ENCODE results near the gene GON7.
A peak's percentile ranks its signal among the peaks of the same experiment; 100 is the strongest.
"Not testable (repeated sequence)": the region's sequence is repeated elsewhere in the genome, so short reads cannot be mapped to it uniquely, and the experiment has no call there.

Gene GON7

DNA sequence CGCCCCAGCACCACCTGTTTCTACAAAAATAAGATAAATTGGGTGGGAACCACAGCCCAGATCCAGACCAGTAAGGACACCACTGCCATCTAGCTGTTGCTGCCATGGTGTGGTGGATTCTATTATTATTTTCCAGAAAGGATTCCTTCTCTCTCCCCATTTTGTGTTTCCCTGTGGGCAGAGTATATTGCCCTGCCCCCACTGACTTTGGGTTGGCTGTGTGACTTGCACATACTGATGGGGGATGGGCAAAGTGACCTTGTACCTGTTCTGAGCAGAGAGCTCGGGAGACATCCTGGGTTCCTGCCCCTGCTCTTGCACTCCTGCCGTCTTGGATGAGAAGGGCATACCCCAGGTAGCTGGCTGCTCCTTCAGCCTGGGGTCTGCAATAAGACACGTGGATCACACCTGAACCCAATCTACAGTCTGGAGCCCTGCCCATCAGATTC lies 46.5 kb downstream of the GON7 start:
- no peak overlapping the region for H3K27ac ChIP-seq
- TF ChIP-seq ZFX (IDR thresholded peaks at IDR 0.05; ENCODE audit: borderline replicate concordance) = no peak
- TF ChIP-seq, protein P1, sequence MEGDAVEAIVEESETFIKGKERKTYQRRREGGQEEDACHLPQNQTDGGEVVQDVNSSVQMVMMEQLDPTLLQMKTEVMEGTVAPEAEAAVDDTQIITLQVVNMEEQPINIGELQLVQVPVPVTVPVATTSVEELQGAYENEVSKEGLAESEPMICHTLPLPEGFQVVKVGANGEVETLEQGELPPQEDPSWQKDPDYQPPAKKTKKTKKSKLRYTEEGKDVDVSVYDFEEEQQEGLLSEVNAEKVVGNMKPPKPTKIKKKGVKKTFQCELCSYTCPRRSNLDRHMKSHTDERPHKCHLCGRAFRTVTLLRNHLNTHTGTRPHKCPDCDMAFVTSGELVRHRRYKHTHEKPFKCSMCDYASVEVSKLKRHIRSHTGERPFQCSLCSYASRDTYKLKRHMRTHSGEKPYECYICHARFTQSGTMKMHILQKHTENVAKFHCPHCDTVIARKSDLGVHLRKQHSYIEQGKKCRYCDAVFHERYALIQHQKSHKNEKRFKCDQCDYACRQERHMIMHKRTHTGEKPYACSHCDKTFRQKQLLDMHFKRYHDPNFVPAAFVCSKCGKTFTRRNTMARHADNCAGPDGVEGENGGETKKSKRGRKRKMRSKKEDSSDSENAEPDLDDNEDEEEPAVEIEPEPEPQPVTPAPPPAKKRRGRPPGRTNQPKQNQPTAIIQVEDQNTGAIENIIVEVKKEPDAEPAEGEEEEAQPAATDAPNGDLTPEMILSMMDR (IDR thresholded peaks at IDR 0.05) = peak; percentile 54

DNA sequence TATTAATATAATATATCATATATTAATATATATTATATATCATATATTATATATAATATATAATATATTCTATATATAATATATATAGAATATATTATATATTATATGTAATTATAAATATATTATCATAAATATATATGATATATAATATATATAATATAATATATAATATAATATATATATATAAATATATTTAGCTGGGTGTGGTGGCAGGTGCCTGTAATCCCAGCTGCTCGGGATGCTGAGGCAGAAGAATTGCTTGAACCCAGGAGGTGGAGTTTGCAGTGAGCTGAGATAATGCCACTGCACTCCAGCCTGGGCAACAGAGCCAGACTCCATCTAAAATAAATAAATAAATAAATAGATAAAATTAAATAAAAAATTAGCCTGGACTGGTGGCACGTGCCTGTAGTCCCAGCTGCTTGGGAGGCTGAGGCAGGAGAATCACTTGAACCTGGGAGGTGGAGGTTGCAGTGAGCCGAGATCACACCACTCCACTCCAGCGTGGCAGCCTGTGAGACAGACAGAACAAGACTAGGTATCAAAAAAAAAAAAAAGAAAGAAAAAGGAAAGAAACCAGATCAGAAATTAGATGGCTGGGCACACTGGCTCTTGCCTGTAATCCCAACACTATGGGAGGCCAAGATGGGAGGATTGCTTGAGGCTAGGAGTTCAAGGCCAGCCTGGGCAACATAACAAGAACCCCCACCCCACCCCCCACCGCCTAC lies 47.1 kb downstream of the GON7 start:
- H3K27ac ChIP-seq = not testable (repeated sequence)

DNA sequence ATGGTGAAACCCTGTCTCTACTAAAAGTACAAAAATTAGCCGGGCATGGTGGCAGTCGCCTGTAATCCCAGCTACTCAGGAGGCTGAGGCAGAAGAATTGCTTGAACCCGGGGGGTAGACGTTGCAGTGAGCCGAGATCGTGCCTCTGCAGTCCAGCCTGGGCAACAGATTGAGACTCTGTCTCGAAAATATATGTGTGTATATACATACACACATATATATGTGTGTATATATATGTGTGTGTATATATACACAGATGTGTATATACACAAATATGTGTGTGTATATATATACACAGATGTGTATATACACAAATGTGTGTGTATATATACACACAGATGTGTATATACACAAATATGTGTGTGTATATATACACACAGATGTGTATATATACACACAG lies 48.5 kb downstream of the GON7 start:
- not testable (repeated sequence) for H3K27ac ChIP-seq

DNA sequence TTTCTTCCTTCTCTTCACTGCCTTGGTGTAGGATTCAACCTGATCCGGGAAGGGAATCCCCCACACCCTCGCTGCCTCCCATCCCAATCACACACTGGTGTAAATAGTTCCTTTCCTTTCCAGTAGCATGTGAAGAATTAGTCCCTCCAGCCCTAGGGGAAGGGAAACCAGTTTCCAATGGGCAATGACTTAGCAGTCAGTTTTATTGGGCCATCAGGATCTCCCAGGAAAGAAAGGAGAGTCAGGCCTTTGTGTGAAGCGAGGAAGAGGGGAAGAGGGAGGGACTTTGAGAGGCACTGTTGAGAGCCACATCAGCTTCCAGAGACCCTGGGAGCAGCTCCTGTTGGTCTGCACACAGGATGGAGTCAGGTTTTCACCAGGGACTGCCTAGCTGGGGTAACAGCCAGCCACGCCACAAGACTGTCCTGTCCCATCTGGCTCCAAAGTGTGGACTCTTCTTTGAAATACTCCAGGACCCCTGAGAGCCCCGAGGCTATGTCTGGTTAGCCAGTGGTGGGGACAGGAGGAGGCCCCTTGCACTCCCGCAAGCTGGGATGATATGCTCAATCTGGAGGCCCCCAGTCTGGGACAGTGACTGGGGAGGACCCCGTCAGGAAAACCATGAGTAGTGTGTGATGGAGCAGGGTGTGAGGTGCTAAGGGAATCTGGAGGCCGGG lies 50.0 kb downstream of the GON7 start:
- TF ChIP-seq, protein P1 (IDR thresholded peaks at IDR 0.05) = no peak
- TF ChIP-seq ZFX (IDR thresholded peaks at IDR 0.05; ENCODE audit: borderline replicate concordance) = no peak

DNA sequence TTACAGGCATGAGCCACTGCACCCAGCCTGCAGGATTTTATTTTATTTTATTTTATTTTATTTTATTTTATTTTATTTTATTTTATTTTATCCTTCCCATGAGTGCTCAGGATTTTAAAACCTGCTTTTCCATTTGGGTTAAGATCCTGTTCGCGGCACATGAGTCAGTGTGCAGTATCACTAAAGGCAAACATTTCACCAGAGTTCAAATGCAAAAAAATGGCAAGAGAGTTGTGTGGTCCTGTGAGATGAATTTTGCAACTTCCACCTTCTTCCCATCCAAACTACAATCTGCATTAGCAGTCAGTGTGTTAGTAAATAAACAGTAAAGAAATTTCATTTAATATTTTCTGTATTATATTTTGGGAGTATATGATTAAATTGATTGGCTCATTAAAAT lies 51.2 kb downstream of the GON7 start:
- no peak overlapping the region for H3K27ac ChIP-seq
- TF ChIP-seq ZFX (IDR thresholded peaks at IDR 0.05; ENCODE audit: borderline replicate concordance) = no peak
- TF ChIP-seq, protein P1 (IDR thresholded peaks at IDR 0.05) = no peak

More for the DNA sequence above, 50.0 kb downstream of the GON7 start:
- H3K27ac ChIP-seq = no peak overlapping the region

DNA sequence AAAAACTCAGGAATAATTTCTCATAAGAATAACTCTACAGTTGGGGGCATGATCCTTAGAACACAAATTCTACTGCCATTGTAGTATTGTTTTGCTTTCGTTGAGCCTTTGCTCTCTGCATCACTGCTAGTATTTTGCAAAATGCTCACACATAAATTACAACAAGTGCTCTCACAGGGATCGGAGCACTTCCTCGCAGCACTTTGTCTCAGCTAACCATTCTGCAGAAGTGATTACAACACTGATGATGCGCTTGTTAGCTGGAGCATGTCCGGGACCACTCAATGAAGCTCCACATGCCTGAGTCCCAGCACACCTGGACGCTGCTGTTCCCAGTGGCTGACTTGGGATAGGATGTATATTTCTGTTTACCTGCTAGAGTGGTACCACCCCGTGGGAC lies 53.7 kb downstream of the GON7 start:
- TF ChIP-seq ZFX (IDR thresholded peaks at IDR 0.05; ENCODE audit: borderline replicate concordance) = no peak
- TF ChIP-seq, protein P1 (IDR thresholded peaks at IDR 0.05) = no peak

More for the DNA sequence above, 53.7 kb downstream of the GON7 start:
- H3K27ac ChIP-seq = no peak overlapping the region

Measured in 22Rv1 (cell line).